Tibial nerve (tissue), 4 donors: Measurements from ENCODE around the gene PLAU.

ENCODE experiments used
- EP300 ChIP-seq, 2 donors: sonication (generic); formaldehyde crosslinking; IDR thresholded peaks; one replicate each; pipeline ENCODE4 v1.6.1; 2017; ENCODE audit warnings: antibody characterized with exemption in 2 of 2, mild to moderate bottlenecking in 1 of 2
- POLR2A ChIP-seq, 2 donors: fragments of 450-650 bp; IDR thresholded peaks; one replicate each; pipeline ENCODE4 v1.6.1; 2017; ENCODE audit warnings: antibody characterized with exemption in 2 of 2, mild to moderate bottlenecking in 2 of 2, moderate library complexity in 2 of 2
- TF ChIP-seq, protein P1 (sequence below), 5 experiments: fragments of 200-600 bp in 3 of 5; fragments of 450-650 bp in 2 of 5; sonication (generic) in 3 of 5; IDR thresholded peaks; one replicate each; pipeline ENCODE4 v1.5.1; 2016 to 2019; ENCODE audit warnings: antibody characterized with exemption in 5 of 5, mild to moderate bottlenecking in 3 of 5, moderate library complexity in 2 of 5

DNA sequence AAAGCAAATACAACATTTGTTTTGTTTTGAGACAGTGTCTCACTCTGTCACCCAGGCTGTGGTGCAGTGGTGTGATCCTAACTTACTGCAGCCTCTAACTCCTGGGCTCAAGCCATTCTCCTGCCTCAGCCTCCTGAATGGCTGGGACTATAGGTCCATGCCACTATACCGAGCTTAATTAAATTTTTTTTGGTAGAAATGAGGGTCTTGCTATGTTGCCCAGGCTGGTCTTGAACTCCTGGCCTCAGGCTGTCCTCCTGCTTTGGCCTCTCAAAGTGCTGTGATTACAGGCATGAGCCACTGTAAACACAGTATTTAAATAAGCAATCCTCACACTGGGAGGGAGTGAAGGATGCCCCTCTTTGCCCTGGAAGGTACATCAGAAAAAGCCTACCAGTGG lies 32.6 kb upstream of the PLAU start:
- TF ChIP-seq, protein P1, sequence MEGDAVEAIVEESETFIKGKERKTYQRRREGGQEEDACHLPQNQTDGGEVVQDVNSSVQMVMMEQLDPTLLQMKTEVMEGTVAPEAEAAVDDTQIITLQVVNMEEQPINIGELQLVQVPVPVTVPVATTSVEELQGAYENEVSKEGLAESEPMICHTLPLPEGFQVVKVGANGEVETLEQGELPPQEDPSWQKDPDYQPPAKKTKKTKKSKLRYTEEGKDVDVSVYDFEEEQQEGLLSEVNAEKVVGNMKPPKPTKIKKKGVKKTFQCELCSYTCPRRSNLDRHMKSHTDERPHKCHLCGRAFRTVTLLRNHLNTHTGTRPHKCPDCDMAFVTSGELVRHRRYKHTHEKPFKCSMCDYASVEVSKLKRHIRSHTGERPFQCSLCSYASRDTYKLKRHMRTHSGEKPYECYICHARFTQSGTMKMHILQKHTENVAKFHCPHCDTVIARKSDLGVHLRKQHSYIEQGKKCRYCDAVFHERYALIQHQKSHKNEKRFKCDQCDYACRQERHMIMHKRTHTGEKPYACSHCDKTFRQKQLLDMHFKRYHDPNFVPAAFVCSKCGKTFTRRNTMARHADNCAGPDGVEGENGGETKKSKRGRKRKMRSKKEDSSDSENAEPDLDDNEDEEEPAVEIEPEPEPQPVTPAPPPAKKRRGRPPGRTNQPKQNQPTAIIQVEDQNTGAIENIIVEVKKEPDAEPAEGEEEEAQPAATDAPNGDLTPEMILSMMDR (IDR thresholded peaks at IDR 0.05), result no peak
- TF ChIP-seq POLR2A (IDR thresholded peaks at IDR 0.05), result no peak
- TF ChIP-seq EP300 (IDR thresholded peaks at IDR 0.05), result no peak
